ENCODE results near the gene SCN1B. TPM values are rescaled to one million over a fixed set of nuclear protein-coding genes. Genes with fewer than 3 reads are reported as not detected.
A peak's percentile ranks its signal among the peaks of the same experiment; 100 is the strongest.

Gene SCN1B
- total and polyA plus RNA-seq, 2 of the 13 experiments (the other 11 are each of a cell fraction or from before 2014, with no cell fraction given): 2.7 to 20.1 TPM

GRCh38 chr19:35059799-35060091 lies 29.5 kb downstream of the SCN1B start:
- in situ Hi-C loops (cut with HindIII; ENCODE audit: extremely low pct_ligation_motif_present, low pct_unique_long_range_greater_than_20kb): no loop called here
- POLR2A ChIA-PET: no interaction called here
- CTCF ChIA-PET (ENCODE audit: low intra/inter-chr PET ratio, low total read pairs): no interaction called here

More at GRCh38 chr19:35059799-35060091, 29.5 kb downstream of the SCN1B start:
- H3K9me3 ChIP-seq (ENCODE audit: low read length): no peaks in the 10 kb centered on the region
- H3K4me1 ChIP-seq (ENCODE audit: insufficient read depth, low read length): 0 out of 2 replicates have a peak, but pooled peaks cover 5% of the 10 kb centered on the region
- DNase-seq (ENCODE audit: low spot score): no peak
- no peak for FAIRE-seq
- no peak overlapping the region for H2AFZ ChIP-seq (ENCODE audit: low read length)
- H3K4me2 ChIP-seq (ENCODE audit: low read depth, low read length): no peak overlapping the region
- H3K36me3 ChIP-seq (replicated peaks in 1 of 2; ENCODE audit: control insufficient read depth in 1 of 2, insufficient read depth in 2 of 2, low read length in 2 of 2): peaks cover 9 to 12% of the 10 kb centered on the region in 2 experiments; a peak in 4 of 5 replicates
- H3K79me2 ChIP-seq (ENCODE audit: insufficient read depth, low read length): no peaks in the 10 kb centered on the region
- 98% methylated on average over 3 of the region's 15 CpGs for WGBS (ENCODE audit: low lambda C conversion rate)
- BruUV-seq (replicated peaks): no TSS peak
- no peak overlapping the region for H3K4me3 ChIP-seq (replicated peaks in 1 of 3; ENCODE audit: insufficient read depth in 1 of 3, low read depth in 2 of 3, low read length in 3 of 3)
- no peak overlapping the region for H3K27ac ChIP-seq (ENCODE audit: extremely low read length, insufficient read depth, low read length)
- H3K27me3 ChIP-seq (ENCODE audit: control insufficient read depth in 1 of 2, insufficient read depth in 2 of 2, low read length in 2 of 2): no peaks in the 10 kb centered on the region
- TF ChIP-seq RBFOX2 (IDR thresholded peaks at IDR 0.05; ENCODE audit: low read depth, low read length) (0 out of 2 replicates have a peak, but pooled peaks have one; percentile 26), ZMAT5 (CRISPR knock-in tag; IDR thresholded peaks at IDR 0.05; ENCODE audit: borderline replicate concordance, low read depth) (no peak), ZNF18 (CRISPR knock-in tag; IDR thresholded peaks at IDR 0.05; ENCODE audit: insufficient replicate concordance) (no peak), NFYB (CRISPR knock-in tag; IDR thresholded peaks at IDR 0.05) (no peak), CHCHD3 (CRISPR knock-in tag; IDR thresholded peaks at IDR 0.05) (no peak), AGO2 (optimal IDR thresholded peaks at IDR 0.05; ENCODE audit: low read depth, low read length) (peak; percentile 93), TFE3 (CRISPR knock-in tag; IDR thresholded peaks at IDR 0.05) (no peak), ZSCAN5A (CRISPR knock-in tag; IDR thresholded peaks at IDR 0.05; ENCODE audit: borderline replicate concordance) (no peak), PHF20 (CRISPR knock-in tag; IDR thresholded peaks at IDR 0.05) (no peak), PCBP1 (IDR thresholded peaks at IDR 0.05; ENCODE audit: borderline replicate concordance, low read depth, low read length) (0 out of 2 replicates have a peak, but pooled peaks have one; percentile 28)
- H3K9ac ChIP-seq (ENCODE audit: insufficient read depth, low read depth, low read length): no peak overlapping the region
- peak; percentile 11 for ATAC-seq
- intact Hi-C loops (cut with micrococcal nuclease; ENCODE audit: unreplicated experiment): no loop called here
- peaks cover 23% of the 10 kb centered on the region; the same call in 1 of the 2 replicates for H4K20me1 ChIP-seq (ENCODE audit: insufficient read depth, low read length)
